HUES48 (cell line): ENCODE data around the gene BMP7.

Experiments
- H3K27ac ChIP-seq: one replicate; pipeline ENCODE4 v1.7.0; 2013; ENCODE audit warnings: low read depth, low read length, inconsistent platforms
- H3K27me3 ChIP-seq: 2 replicates; pipeline ENCODE4 v1.6.1; 2013; ENCODE audit warnings: mild to moderate bottlenecking, low read length; ENCODE audit not compliant: control insufficient read depth, insufficient read depth
- H3K36me3 ChIP-seq: 2 replicates; pipeline ENCODE4 v1.6.1; 2013; ENCODE audit warnings: low read length; ENCODE audit not compliant: control insufficient read depth, insufficient read depth
- H3K4me1 ChIP-seq: 2 replicates; pipeline ENCODE4 v1.6.1; 2013; ENCODE audit warnings: mild to moderate bottlenecking, low read length; ENCODE audit not compliant: control insufficient read depth, insufficient read depth
- H3K4me3 ChIP-seq: 2 replicates; pipeline ENCODE4 v1.5.1; 2013; ENCODE audit warnings: mild to moderate bottlenecking, low read depth, low read length
- H3K9ac ChIP-seq: 2 replicates; pipeline ENCODE4 v1.6.1; 2013; ENCODE audit warnings: mild to moderate bottlenecking, low read depth, low read length, moderate library complexity
- H3K9me3 ChIP-seq: 2 replicates; pipeline ENCODE4 v1.6.1; 2013; ENCODE audit warnings: low read length; ENCODE audit not compliant: control insufficient read depth, insufficient read depth

Gene BMP7

DNA sequence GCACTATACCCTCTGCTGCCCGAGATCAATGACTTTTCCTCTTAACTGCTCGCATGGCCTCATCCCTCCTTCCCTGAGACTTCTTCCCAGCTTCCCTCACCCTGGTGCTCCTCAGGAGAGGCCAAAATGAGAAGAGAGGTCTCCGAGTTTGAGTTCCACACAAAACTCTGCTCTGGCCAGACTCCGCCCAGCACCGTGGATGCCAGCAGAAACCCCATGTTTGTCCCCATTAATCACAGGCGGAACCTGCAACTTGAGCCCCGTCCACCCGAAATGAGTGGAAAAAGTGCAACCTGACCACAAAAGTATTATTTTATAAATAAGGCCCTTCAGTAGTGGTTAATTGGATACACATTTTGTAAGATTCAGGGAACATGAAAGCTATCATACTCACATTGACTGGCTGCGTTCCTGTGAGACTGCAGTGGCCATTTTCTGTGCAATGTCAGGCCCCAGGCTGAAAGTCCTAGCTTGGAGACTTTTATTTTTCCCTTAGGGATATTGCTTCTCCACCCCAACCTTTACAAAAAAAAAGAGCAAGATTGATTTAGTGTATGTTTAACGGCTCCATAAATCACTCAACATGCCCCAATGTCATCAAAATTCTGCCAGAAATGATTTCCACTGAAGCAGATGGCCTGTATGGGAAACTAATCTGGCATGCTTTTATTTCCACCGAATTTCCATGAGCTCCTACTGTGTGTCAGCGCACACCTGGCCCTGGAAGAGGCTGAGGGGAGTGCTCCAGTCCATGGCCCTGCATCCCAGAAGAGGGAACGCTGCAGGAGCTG is 134.6 kb downstream of the BMP7 start:
- Histone ChIP-seq H3K9me3 (no peaks in the 10 kb centered on the region), H3K4me1 (no peaks in the 10 kb centered on the region), H3K36me3 (no peaks in the 10 kb centered on the region), H3K4me3 (no peak overlapping the region), H3K27me3 (no peaks in the 10 kb centered on the region), H3K9ac (no peak overlapping the region), H3K27ac (no peak overlapping the region)

DNA sequence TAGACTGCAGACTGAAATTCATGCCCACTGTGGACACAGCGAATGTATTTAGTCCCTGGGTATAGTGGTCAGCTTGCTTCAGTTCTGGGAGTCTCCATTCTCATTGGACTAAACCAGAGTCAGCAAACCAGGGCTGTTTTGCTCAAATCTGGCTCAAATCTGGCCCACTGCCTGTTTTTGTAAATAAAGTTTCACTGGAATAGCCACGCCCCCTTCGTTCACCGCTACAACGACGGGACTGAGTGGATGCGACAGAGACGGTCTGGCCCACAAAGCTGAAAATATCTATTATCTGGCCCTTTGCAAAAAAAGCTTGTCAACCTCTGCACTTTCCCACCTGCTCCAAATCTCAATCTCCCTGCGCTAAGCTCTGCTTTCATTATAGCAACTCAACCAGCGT is 135.4 kb downstream of the BMP7 start:
- Histone ChIP-seq H3K36me3 (no peaks in the 10 kb centered on the region), H3K4me1 (no peaks in the 10 kb centered on the region), H3K27ac (no peak overlapping the region), H3K4me3 (no peak overlapping the region), H3K27me3 (no peaks in the 10 kb centered on the region), H3K9me3 (no peaks in the 10 kb centered on the region), H3K9ac (no peak overlapping the region)

DNA sequence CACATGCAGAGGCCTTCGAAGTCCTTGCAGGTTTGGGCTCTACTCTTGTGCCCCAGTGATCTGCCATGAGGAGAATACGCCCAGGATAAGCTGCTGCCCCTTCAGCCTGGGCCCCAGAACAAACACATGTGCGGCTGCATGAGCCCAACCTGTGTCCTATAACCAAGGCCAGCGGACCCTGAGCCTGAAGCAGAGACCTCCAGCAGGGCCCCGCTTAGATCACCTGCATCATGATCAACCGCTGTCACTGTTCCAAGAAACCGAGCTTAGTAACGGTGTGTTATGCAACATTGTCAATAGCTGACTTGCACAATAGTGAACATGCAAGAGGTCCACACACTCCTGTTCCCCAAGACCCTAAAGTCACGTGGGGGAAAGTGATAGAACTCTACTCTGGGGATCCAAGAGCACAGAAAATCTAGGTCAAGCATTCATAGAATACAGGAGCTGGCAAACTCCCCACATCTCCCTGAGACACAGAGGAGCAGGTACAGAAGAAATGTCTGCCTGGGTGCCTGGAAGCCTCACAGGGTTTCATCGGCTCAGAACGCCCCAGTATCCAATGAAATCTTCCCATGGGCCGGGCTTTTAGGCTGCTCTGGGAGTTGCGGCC is 136.2 kb downstream of the BMP7 start:
- no peaks in the 10 kb centered on the region for H3K4me1 ChIP-seq
- no peaks in the 10 kb centered on the region for H3K9me3 ChIP-seq
- no peak overlapping the region for H3K4me3 ChIP-seq
- no peak overlapping the region for H3K9ac ChIP-seq
- no peaks in the 10 kb centered on the region for H3K36me3 ChIP-seq
- no peaks in the 10 kb centered on the region for H3K27me3 ChIP-seq
- H3K27ac ChIP-seq = no peak overlapping the region

DNA sequence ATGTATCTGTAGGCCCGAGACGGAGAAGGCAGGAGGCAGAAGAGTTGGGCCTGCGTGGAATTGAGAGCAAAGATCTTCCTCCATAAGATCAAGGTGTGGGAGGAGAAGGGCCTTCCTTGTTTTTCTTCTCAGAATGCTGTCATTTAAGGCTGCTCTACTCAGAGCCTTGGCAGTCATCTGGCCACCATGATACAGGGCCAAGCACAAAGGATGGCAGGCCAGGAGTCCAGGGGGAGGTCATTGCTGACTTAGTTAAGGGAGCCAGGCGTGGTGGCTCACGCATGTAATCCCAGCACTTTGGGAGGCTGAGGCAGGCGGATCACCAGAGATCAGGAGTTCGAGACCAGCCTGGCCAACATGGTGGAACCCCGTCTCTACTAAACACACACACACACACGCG is 137.1 kb downstream of the BMP7 start:
- H3K36me3 ChIP-seq = no peaks in the 10 kb centered on the region
- no peak overlapping the region for H3K4me3 ChIP-seq
- H3K27ac ChIP-seq = no peak overlapping the region
- 0 out of 2 replicates have a peak, but pooled peaks cover 4% of the 10 kb centered on the region for H3K4me1 ChIP-seq
- H3K9me3 ChIP-seq = no peaks in the 10 kb centered on the region
- H3K9ac ChIP-seq = no peak overlapping the region
- H3K27me3 ChIP-seq = no peaks in the 10 kb centered on the region

DNA sequence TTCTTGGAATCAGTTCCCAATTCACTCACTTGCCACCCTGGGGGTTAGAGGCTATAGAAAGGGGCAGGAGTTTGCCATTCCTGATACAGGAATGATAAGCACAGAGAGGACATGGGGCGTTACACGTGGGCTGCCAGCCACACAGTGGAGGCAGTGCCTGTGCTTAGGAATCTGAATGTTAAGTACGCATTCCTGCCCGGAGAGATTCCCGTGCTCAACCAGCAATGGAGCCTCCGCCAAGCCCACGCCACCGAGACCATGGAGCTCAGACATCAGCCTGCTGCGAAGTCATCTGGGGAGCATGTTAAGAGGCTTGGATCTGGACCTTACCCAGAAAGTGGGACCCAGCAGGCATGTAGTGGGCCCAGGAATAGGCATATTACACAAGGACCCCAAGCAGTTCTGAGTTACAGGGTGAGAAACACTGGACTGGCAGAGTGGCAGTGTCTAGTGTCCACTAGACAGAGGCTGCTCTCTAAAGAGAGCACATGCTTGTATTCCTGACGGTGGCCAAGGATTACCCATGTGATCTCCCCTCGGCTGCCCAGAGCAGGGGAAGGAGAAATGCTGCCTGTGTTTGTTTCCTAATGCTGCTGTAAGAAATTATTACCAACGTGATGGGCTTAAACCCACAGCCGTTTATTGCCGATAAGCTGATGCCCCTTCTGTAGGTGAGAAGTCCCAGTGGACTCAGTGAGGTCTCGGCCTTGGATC is 138.2 kb downstream of the BMP7 start:
- Histone ChIP-seq H3K4me3 (no peak overlapping the region), H3K27ac (no peak overlapping the region), H3K36me3 (no peaks in the 10 kb centered on the region), H3K9ac (no peak overlapping the region), H3K9me3 (no peaks in the 10 kb centered on the region), H3K4me1 (0 out of 2 replicates have a peak, but pooled peaks cover 5% of the 10 kb centered on the region), H3K27me3 (no peaks in the 10 kb centered on the region)

DNA sequence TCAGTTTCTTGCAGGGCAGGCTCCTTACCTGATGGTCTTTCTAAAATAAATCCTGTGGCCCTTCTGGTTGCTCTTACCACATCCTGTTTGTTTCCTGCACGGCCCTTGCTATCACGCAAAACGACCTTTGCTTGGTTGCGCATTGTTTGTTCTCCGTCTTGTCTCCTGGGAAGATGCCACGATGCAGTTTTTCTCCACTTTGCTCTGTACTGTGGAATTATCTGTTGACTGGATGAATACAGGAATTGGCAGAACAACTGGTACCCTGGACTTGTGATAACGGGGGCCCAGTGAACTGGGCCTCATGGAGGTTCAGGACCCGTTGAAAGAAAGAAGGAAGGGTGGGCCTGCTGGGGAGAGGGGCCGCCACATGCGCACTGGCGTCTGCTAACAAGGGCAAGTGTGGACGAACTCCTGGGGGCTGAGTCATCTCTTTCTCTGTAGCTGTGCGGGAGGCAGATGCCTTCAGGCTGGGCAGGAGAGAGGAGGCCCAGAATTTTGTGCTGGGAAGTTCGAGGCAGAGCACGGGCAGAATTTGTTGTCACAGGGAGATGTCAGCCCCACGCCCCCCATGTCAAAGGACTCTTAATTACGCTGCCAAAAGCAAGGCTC is 139.9 kb downstream of the BMP7 start:
- Histone ChIP-seq H3K4me3 (no peak overlapping the region), H3K9ac (no peak overlapping the region), H3K27ac (no peak overlapping the region), H3K4me1 (0 out of 2 replicates have a peak, but pooled peaks cover 5% of the 10 kb centered on the region), H3K27me3 (no peaks in the 10 kb centered on the region), H3K36me3 (no peaks in the 10 kb centered on the region), H3K9me3 (no peaks in the 10 kb centered on the region)

- H3K9me3 ChIP-seq = no peaks in the 10 kb centered on the region
- no peak overlapping the region for H3K9ac ChIP-seq
- no peaks in the 10 kb centered on the region for H3K27me3 ChIP-seq
- H3K27ac ChIP-seq = no peak overlapping the region
- no peak overlapping the region for H3K4me3 ChIP-seq
- 0 out of 2 replicates have a peak, but pooled peaks cover 5% of the 10 kb centered on the region for H3K4me1 ChIP-seq
- no peaks in the 10 kb centered on the region for H3K36me3 ChIP-seq
These were observed 141.5 kb downstream of the BMP7 start for GRCh38 chr20:57124800-57125517.

- Histone ChIP-seq H3K9ac (no peak overlapping the region), H3K27ac (no peak overlapping the region), H3K36me3 (no peaks in the 10 kb centered on the region), H3K27me3 (no peaks in the 10 kb centered on the region), H3K4me1 (0 out of 2 replicates have a peak, but pooled peaks cover 5% of the 10 kb centered on the region), H3K4me3 (no peak overlapping the region), H3K9me3 (no peaks in the 10 kb centered on the region)
These were observed 142.1 kb downstream of the BMP7 start for GRCh38 chr20:57124366-57124765.

GRCh38 chr20:57123504-57123903 is 142.9 kb downstream of the BMP7 start:
- H3K4me1 ChIP-seq = 0 out of 2 replicates have a peak, but pooled peaks cover 5% of the 10 kb centered on the region

More at GRCh38 chr20:57123504-57123903, 142.9 kb downstream of the BMP7 start:
- no peaks in the 10 kb centered on the region for H3K27me3 ChIP-seq
- H3K36me3 ChIP-seq = no peaks in the 10 kb centered on the region
- no peak overlapping the region for H3K9ac ChIP-seq
- no peaks in the 10 kb centered on the region for H3K9me3 ChIP-seq
- no peak overlapping the region for H3K4me3 ChIP-seq
- no peak overlapping the region for H3K27ac ChIP-seq
